ENCODE measurements around the gene PCIF1.
"Not testable (repeated sequence)": the region's sequence is repeated elsewhere in the genome, so short reads cannot be mapped to it uniquely, and the experiment has no call there.

PCIF1 gene

GRCh38 chr20:45925821-45926506, 8.5 kb upstream of the PCIF1 start:
- DNase-seq: no peak

- DNase-seq: no peak
These were observed 7.8 kb upstream of the PCIF1 start for GRCh38 chr20:45926731-45927070.

GRCh38 chr20:45927071-45927878, 7.2 kb upstream of the PCIF1 start:
- no peak for DNase-seq

- DNase-seq: not testable (repeated sequence)
These were observed 2.8 kb upstream of the PCIF1 start for GRCh38 chr20:45931680-45932079.

GRCh38 chr20:45933266-45934045, 1.0 kb upstream of the PCIF1 start:
- no peak for DNase-seq

- no peak for DNase-seq
These were observed 367 bp upstream of the PCIF1 start for GRCh38 chr20:45934046-45934585.

- no peak for DNase-seq
These were observed 1.0 kb downstream of the PCIF1 start for GRCh38 chr20:45935416-45936046.

GRCh38 chr20:45937765-45938164, 3.3 kb downstream of the PCIF1 start:
- DNase-seq: no peak

- DNase-seq: no peak
These were observed 4.4 kb downstream of the PCIF1 start for GRCh38 chr20:45938727-45939438.

- DNase-seq: no peak
These were observed 5.6 kb downstream of the PCIF1 start for GRCh38 chr20:45940053-45940452.

GRCh38 chr20:45940469-45940868, 6.0 kb downstream of the PCIF1 start:
- DNase-seq: no peak

- no peak for DNase-seq
These were observed 9.1 kb downstream of the PCIF1 start for GRCh38 chr20:45943613-45944012.

GRCh38 chr20:45944151-45944964, 9.9 kb downstream of the PCIF1 start:
- no peak for DNase-seq

GRCh38 chr20:45944965-45945677, 10.6 kb downstream of the PCIF1 start:
- no peak for DNase-seq

- DNase-seq: no peak
These were observed 11.2 kb downstream of the PCIF1 start for GRCh38 chr20:45945678-45946148.

GRCh38 chr20:45946149-45946970, 11.9 kb downstream of the PCIF1 start:
- DNase-seq: no peak

GRCh38 chr20:45947110-45947866, 12.8 kb downstream of the PCIF1 start:
- no peak for DNase-seq

- no peak for DNase-seq
These were observed 13.8 kb downstream of the PCIF1 start for GRCh38 chr20:45948261-45948733.
